ENCODE results near the gene PRKX.

DNA sequence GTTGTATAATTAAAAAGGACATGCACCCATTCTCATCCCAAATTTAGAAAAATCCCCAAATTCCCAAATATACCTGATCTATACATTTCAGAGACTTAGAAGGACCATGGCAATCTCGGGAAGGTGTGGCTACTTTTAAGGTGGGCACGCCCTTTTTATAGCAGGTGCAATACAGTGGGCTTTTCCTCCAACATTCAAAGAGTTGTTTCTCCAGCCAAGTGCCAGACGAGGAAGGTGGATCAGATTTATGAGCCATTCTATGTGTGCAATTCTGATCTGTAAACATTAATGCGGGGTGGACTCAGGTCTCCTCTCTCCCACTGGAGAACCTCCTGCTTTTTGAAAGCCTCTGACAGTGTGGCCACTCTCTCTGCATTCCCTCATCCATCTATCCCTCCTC, 33.8 kb downstream of the PRKX start:
- TF ChIP-seq, protein P1, sequence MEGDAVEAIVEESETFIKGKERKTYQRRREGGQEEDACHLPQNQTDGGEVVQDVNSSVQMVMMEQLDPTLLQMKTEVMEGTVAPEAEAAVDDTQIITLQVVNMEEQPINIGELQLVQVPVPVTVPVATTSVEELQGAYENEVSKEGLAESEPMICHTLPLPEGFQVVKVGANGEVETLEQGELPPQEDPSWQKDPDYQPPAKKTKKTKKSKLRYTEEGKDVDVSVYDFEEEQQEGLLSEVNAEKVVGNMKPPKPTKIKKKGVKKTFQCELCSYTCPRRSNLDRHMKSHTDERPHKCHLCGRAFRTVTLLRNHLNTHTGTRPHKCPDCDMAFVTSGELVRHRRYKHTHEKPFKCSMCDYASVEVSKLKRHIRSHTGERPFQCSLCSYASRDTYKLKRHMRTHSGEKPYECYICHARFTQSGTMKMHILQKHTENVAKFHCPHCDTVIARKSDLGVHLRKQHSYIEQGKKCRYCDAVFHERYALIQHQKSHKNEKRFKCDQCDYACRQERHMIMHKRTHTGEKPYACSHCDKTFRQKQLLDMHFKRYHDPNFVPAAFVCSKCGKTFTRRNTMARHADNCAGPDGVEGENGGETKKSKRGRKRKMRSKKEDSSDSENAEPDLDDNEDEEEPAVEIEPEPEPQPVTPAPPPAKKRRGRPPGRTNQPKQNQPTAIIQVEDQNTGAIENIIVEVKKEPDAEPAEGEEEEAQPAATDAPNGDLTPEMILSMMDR (IDR thresholded peaks at IDR 0.05; ENCODE audit: poor library complexity) = no peak
- no peak for TF ChIP-seq EZH2 (IDR thresholded peaks at IDR 0.05; ENCODE audit: borderline replicate concordance)
- TF ChIP-seq EZH2phosphoT487 (IDR thresholded peaks at IDR 0.05; ENCODE audit: low read depth, severe bottlenecking, unreplicated experiment) = no peak

All from hepatocyte (in vitro differentiated cells).